Measurements from ENCODE around the gene PGGHG.

DNA sequence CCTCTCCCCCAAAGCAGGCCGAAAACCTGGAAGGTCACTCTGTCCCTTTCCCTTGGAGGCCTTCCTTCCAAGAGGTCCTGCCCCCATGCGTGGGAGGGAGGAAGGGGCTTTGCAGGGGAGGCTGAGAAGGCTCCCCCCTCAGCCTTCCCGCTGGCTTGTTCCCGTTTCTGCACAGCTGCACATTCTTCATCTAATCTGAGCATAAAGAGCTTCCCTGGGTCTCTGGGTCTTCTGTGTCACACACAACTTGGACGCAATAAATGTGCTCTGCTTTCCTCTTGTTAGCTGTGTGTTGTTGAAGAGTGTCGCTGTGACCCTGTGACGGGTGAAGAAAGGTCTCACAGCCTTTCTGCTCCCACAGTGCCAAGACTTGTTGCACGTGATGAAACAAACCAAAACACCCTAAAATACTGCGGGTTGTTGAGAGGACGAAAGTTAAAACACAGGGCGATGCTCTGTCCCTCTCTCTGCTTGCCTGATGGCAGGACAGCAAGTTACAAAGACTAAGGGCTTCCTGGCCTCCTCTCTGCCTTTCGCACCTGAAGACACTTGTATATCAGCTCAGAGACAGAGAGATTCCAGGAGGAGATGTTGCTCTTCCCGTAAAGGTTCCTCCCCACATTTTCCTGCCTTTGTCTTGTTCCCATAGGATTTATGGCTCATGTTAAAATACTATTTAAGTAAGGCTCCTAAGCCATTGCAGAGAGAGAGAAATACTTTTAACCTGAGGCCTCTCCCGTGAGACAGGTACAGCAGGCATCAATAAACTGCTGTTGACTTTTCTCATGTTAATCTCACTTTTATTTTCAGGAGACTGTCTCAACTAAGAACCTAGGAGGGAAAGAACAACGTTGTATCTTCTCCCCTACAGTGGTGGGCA lies 47.1 kb downstream of the PGGHG start:
- no peak for TF ChIP-seq EZH2 (IDR thresholded peaks at IDR 0.05; ENCODE audit: borderline replicate concordance, low read length)
- TF ChIP-seq, protein P1, sequence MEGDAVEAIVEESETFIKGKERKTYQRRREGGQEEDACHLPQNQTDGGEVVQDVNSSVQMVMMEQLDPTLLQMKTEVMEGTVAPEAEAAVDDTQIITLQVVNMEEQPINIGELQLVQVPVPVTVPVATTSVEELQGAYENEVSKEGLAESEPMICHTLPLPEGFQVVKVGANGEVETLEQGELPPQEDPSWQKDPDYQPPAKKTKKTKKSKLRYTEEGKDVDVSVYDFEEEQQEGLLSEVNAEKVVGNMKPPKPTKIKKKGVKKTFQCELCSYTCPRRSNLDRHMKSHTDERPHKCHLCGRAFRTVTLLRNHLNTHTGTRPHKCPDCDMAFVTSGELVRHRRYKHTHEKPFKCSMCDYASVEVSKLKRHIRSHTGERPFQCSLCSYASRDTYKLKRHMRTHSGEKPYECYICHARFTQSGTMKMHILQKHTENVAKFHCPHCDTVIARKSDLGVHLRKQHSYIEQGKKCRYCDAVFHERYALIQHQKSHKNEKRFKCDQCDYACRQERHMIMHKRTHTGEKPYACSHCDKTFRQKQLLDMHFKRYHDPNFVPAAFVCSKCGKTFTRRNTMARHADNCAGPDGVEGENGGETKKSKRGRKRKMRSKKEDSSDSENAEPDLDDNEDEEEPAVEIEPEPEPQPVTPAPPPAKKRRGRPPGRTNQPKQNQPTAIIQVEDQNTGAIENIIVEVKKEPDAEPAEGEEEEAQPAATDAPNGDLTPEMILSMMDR (IDR thresholded peaks at IDR 0.05; ENCODE audit: low read length) = no peak
